HG03342 (cell line): ENCODE data around the gene DTX3.
"Not testable (repeated sequence)": the region's sequence is repeated elsewhere in the genome, so short reads cannot be mapped to it uniquely, and the experiment has no call there.

ENCODE experiments used
- ATAC-seq: cut with Tn5 transposase; IDR thresholded peaks from one replicate; pipeline ENCODE4 v1.9.1; 2021; ENCODE audit warnings: mild to moderate bottlenecking, moderate library complexity; ENCODE audit not compliant: unreplicated experiment

DTX3 gene

GRCh38 chr12:57604454-57604991, at the start of gene DTX3:
Gene DTX3 (plus strand): TSS chr12:57604824. CDS start chr12:57606518, 1,694 bp downstream.
- ATAC-seq, result peak; percentile 48

- ATAC-seq, result no peak
These were observed 49.7 kb upstream of the DTX3 start for GRCh38 chr12:57554897-57555296.

GRCh38 chr12:57558864-57559263, 45.8 kb upstream of the DTX3 start:
- ATAC-seq, result no peak

- ATAC-seq, result no peak
These were observed 44.1 kb upstream of the DTX3 start for GRCh38 chr12:57560516-57560915.

- ATAC-seq, result not testable (repeated sequence)
These were observed 43.5 kb upstream of the DTX3 start for GRCh38 chr12:57561117-57561516.

GRCh38 chr12:57563358-57563757, 41.3 kb upstream of the DTX3 start:
- ATAC-seq, result no peak

- ATAC-seq, result no peak
These were observed 40.4 kb upstream of the DTX3 start for GRCh38 chr12:57564178-57564740.

GRCh38 chr12:57568838-57569237, 35.8 kb upstream of the DTX3 start:
- ATAC-seq, result no peak

GRCh38 chr12:57569858-57570257, 34.8 kb upstream of the DTX3 start:
- ATAC-seq, result no peak

GRCh38 chr12:57570438-57570837, 34.2 kb upstream of the DTX3 start:
- not testable (repeated sequence) for ATAC-seq

- ATAC-seq, result no peak
These were observed 32.5 kb upstream of the DTX3 start for GRCh38 chr12:57571926-57572762.

- no peak for ATAC-seq
These were observed 29.8 kb upstream of the DTX3 start for GRCh38 chr12:57574795-57575194.

- ATAC-seq, result no peak
These were observed 28.6 kb upstream of the DTX3 start for GRCh38 chr12:57575771-57576612.

GRCh38 chr12:57576613-57577160, 27.9 kb upstream of the DTX3 start:
- ATAC-seq, result no peak

GRCh38 chr12:57577981-57578758, 26.5 kb upstream of the DTX3 start:
- no peak for ATAC-seq

- ATAC-seq, result no peak
These were observed 25.6 kb upstream of the DTX3 start for GRCh38 chr12:57579011-57579410.

- no peak for ATAC-seq
These were observed 24.8 kb upstream of the DTX3 start for GRCh38 chr12:57579677-57580465.

- ATAC-seq, result no peak
These were observed 24.2 kb upstream of the DTX3 start for GRCh38 chr12:57580466-57580795.

- ATAC-seq, result no peak
These were observed 22.8 kb upstream of the DTX3 start for GRCh38 chr12:57581802-57582201.

- no peak for ATAC-seq
These were observed 22.2 kb upstream of the DTX3 start for GRCh38 chr12:57582440-57582839.
